Endothelial cell of umbilical vein (primary cell): ENCODE measurements around the gene HBQ1. TPM values are rescaled to one million over a fixed set of nuclear protein-coding genes. Genes with fewer than 3 reads are reported as not detected.
A peak's percentile ranks its signal among the peaks of the same experiment; 100 is the strongest.

Source experiments
- BruUV-seq: library from RNA; stranded (reverse); fragments of 400-500 nt; replicated peaks from 2 replicates; lab custom pipeline; 2021; lab: Mats Ljungman, UMichigan
- CTCF ChIA-PET: fragments of 300-600, 350-600 bp; sonication (Branson Sonifier 250); formaldehyde crosslinking; loops from one replicate; lab custom pipeline; 2021; ENCODE audit warnings: antibody characterized with exemption, inconsistent platforms; lab: Charles Lee
- POLR2A ChIA-PET: fragments of 300-600, 350-600 bp; sonication (Branson Sonifier 250); formaldehyde crosslinking; loops from one replicate; lab custom pipeline; 2021; ENCODE audit warnings: antibody characterized with exemption, inconsistent platforms; lab: Charles Lee
- DNase-seq: peaks from one replicate; pipeline ENCODE4 v3.0.0-alpha.2; 2011; ENCODE audit warnings: low read depth, low spot score
- FAIRE-seq: peaks from 2 replicates; lab custom pipeline; 2011; peaks lifted over from hg19 to GRCh38; lab: Jason Lieb, UNC
- H2AFZ ChIP-seq: 2 replicates; pipeline ENCODE4 v1.6.0; 2012; ENCODE audit warnings: low read depth, low read length, control low read depth, inconsistent platforms
- H3K27ac ChIP-seq: 2 replicates; pipeline ENCODE4 v1.5.1; 2011; ENCODE audit warnings: low read depth, mild to moderate bottlenecking, control low read depth, low read length, moderate library complexity; ENCODE audit not compliant: insufficient read depth
- H3K27me3 ChIP-seq, 2 experiments: 2 replicates each; pipeline versions ENCODE4 v1.6.0 to v1.6.1; 2011; ENCODE audit warnings: low read length in 2 of 2, mixed read lengths in 1 of 2; ENCODE audit not compliant: control insufficient read depth in 2 of 2, insufficient read depth in 2 of 2
- H3K36me3 ChIP-seq, 2 experiments: 2 replicates in 1 of 2; 3 replicates in 1 of 2; pipeline ENCODE4 v1.5.1; 2011; ENCODE audit warnings: low read length in 2 of 2, mild to moderate bottlenecking in 1 of 2, moderate library complexity in 1 of 2; ENCODE audit not compliant: control insufficient read depth in 2 of 2, insufficient read depth in 2 of 2; ENCODE audit errors: extremely low read depth in 1 of 2
- H3K4me1 ChIP-seq: 3 replicates; pipeline ENCODE4 v1.5.1; 2011; ENCODE audit warnings: mild to moderate bottlenecking, low read length; ENCODE audit not compliant: control insufficient read depth, insufficient read depth; ENCODE audit errors: extremely low read depth
- H3K4me2 ChIP-seq: 2 replicates; pipeline ENCODE4 v1.6.1; 2011; ENCODE audit warnings: low read length, control low read depth, mixed read lengths; ENCODE audit not compliant: insufficient read depth
- H3K4me3 ChIP-seq, 3 experiments: fragments of 200-600 bp in 1 of 3; sonication (generic), shearing (Covaris generic) in 1 of 3; replicated peaks in 1 of 3; 2 replicates each; pipeline ENCODE4 v1.5.1; 2011 to 2016; ENCODE audit warnings: control low read depth in 3 of 3, low read length in 3 of 3, mild to moderate bottlenecking in 2 of 3, inconsistent platforms in 1 of 3, low read depth in 1 of 3, moderate library complexity in 1 of 3; ENCODE audit not compliant: insufficient read depth in 1 of 3
- H3K79me2 ChIP-seq: 2 replicates; pipeline ENCODE4 v1.6.0; 2012; ENCODE audit warnings: low read length, inconsistent platforms; ENCODE audit not compliant: control insufficient read depth, insufficient read depth
- H3K9ac ChIP-seq: replicated peaks from 2 replicates; pipeline ENCODE3; 2011; ENCODE audit warnings: low read length, control low read depth; ENCODE audit not compliant: insufficient read depth; ENCODE audit errors: extremely low read depth
- H3K9me1 ChIP-seq: replicated peaks from 3 replicates; pipeline ENCODE4 v1.6.0; 2011; ENCODE audit warnings: mild to moderate bottlenecking, low read length; ENCODE audit not compliant: control insufficient read depth, insufficient read depth; ENCODE audit errors: extremely low read depth
- H3K9me3 ChIP-seq: replicated peaks from 2 replicates; pipeline ENCODE4 v1.5.1; 2012; ENCODE audit warnings: low read length, inconsistent platforms; ENCODE audit not compliant: control insufficient read depth, insufficient read depth
- H4K20me1 ChIP-seq: replicated peaks from 2 replicates; pipeline ENCODE3; 2011; ENCODE audit warnings: mild to moderate bottlenecking, low read length; ENCODE audit not compliant: control insufficient read depth, insufficient read depth; ENCODE audit errors: extremely low read depth
- EZH2 ChIP-seq: IDR thresholded peaks from 2 replicates; pipeline ENCODE4 v1.6.1; 2012; ENCODE audit warnings: borderline replicate concordance, low read depth, mild to moderate bottlenecking, moderate library complexity, low read length, inconsistent platforms; ENCODE audit not compliant: severe bottlenecking
- FOS ChIP-seq: IDR thresholded peaks from 2 replicates; pipeline ENCODE4 v1.6.1; 2011; ENCODE audit warnings: mild to moderate bottlenecking, low read length, moderate library complexity, borderline replicate concordance; ENCODE audit not compliant: insufficient read depth
- GATA2 ChIP-seq: IDR thresholded peaks from 2 replicates; pipeline ENCODE4 v1.7.0; 2011; ENCODE audit warnings: low read depth, mild to moderate bottlenecking, moderate library complexity, mixed read lengths, low read length; ENCODE audit not compliant: insufficient read length, insufficient read depth
- JUN ChIP-seq: IDR thresholded peaks from 2 replicates; pipeline ENCODE4 v1.6.1; 2011; ENCODE audit warnings: borderline replicate concordance, low read depth; ENCODE audit not compliant: insufficient read length, insufficient read depth
- MYC ChIP-seq: IDR thresholded peaks from one replicate; pipeline ENCODE4 v1.6.1; 2011; ENCODE audit warnings: mild to moderate bottlenecking, low read depth, low read length
- POLR2A ChIP-seq: IDR thresholded peaks from 2 replicates; pipeline ENCODE4 v1.6.1; 2012; ENCODE audit warnings: low read depth, mild to moderate bottlenecking, control low read depth, low read length
- POLR2AphosphoS5 ChIP-seq: IDR thresholded peaks from 2 replicates; pipeline ENCODE4 v1.6.1; 2012; ENCODE audit warnings: low read depth, mild to moderate bottlenecking, control low read depth, low read length, moderate library complexity; ENCODE audit not compliant: insufficient read depth
- dilution Hi-C: fragments of 300-500 bp; cut with MboI; formaldehyde crosslinking; loops from one replicate; pipeline ENCODE4 v1.15.0; 2019; ENCODE audit warnings: low sequenced_read_pairs; ENCODE audit not compliant: extremely low pct_ligation_motif_present
- intact Hi-C: fragments of 100-400 bp; cut with micrococcal nuclease; formaldehyde crosslinking; loops from one replicate; pipeline ENCODE4 v1.10.0; 2022
- polyA plus RNA-seq, 4 experiments: library from polyadenylated mRNA; depleted of rRNA in 3 of 4; stranded (reverse) in 3 of 4; unstranded in 1 of 4; fragments of >200 nt; gene quantifications; 2 replicates each; pipeline versions ENCODE4 v1.2.1 to v1.2.3, GENCODE V29; 2011 to 2012; ENCODE audit warnings: missing spikeins in 1 of 4
- total RNA-seq: library from RNA; stranded (reverse); gene quantifications from 2 replicates; pipeline ENCODE4 v1.2.3, GENCODE V29; 2021
- TF ChIP-seq, protein P1 (sequence below): IDR thresholded peaks from 2 replicates; pipeline ENCODE4 v1.6.1; 2011; ENCODE audit not compliant: insufficient read depth, insufficient read length
- TF ChIP-seq, protein P2 (sequence below), 2 donors: IDR thresholded peaks; 1 replicate in 1 of 2; 2 replicates in 1 of 2; pipeline ENCODE4 v1.5.1; 2011; ENCODE audit warnings: low read length in 2 of 2, mild to moderate bottlenecking in 2 of 2, moderate library complexity in 2 of 2, control low read depth in 1 of 2, inconsistent platforms in 1 of 2, low read depth in 1 of 2; ENCODE audit not compliant: insufficient read depth in 1 of 2; ENCODE audit errors: extremely low read depth in 1 of 2

HBQ1 gene
- total and polyA plus RNA-seq, 2 donors (not counting 3 experiments of a cell fraction or from before 2014, with no cell fraction given) = 0.75 TPM; not detected in 1

DNA sequence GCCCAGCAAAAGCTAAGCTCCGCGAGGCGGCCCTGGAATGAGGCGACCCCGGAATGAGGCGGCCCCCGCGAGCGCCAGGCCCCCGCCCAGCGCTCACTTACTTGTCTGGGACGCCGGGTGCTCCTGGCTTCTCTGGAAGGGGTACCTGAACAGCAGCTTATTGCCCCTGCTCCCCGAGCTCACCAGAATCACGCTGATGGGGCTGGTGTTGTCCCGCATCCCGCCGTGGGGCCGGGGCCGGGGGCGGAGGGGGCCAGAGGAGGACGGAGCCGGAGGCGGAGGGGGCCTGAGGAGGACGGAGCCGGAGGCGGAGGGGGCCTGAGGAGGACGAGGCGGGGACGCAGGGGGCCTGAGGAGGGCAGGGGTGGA lies 42.2 kb upstream of the HBQ1 start:
- Histone ChIP-seq H3K9me1 (no peaks in the 10 kb centered on the region), H3K27me3 (no peaks in the 10 kb centered on the region), H3K9me3 (no peaks in the 10 kb centered on the region), H3K9ac (peak overlapping the region; percentile 59), H3K27ac (peak overlapping the region; percentile 2), H2AFZ (peak overlapping the region; percentile 52), H3K79me2 (peaks cover 20% of the 10 kb centered on the region), H3K4me3 (peak overlapping the region; percentile 47 to 79 (median 65)), H3K4me2 (peak overlapping the region; percentile 40), H3K4me1 (peaks cover 3% of the 10 kb centered on the region), H4K20me1 (no peaks in the 10 kb centered on the region), H3K36me3 (no peaks in the 10 kb centered on the region)
- DNase-seq (peak; percentile 18), FAIRE-seq (no peak)
- dilution Hi-C loops = no loop called here
- ChIA-PET CTCF (interaction anchor here (1.0 to 2.6 kb wide), 4 partner anchors 19 to 72 kb away, joined by 3 to 16 read pairs (median 4); no protein-coding TSS in a partner anchor), POLR2A (no interaction called here)
- no TSS peak for BruUV-seq
- intact Hi-C loops = no loop called here
- no peak for TF ChIP-seq EZH2
- TF ChIP-seq FOS = no peak
- TF ChIP-seq, protein P1, sequence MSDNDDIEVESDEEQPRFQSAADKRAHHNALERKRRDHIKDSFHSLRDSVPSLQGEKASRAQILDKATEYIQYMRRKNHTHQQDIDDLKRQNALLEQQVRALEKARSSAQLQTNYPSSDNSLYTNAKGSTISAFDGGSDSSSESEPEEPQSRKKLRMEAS = no peak
- no peak for TF ChIP-seq GATA2
- no peak for TF ChIP-seq POLR2A
- TF ChIP-seq MYC = no peak
- no peak for TF ChIP-seq JUN
- TF ChIP-seq, protein P2, sequence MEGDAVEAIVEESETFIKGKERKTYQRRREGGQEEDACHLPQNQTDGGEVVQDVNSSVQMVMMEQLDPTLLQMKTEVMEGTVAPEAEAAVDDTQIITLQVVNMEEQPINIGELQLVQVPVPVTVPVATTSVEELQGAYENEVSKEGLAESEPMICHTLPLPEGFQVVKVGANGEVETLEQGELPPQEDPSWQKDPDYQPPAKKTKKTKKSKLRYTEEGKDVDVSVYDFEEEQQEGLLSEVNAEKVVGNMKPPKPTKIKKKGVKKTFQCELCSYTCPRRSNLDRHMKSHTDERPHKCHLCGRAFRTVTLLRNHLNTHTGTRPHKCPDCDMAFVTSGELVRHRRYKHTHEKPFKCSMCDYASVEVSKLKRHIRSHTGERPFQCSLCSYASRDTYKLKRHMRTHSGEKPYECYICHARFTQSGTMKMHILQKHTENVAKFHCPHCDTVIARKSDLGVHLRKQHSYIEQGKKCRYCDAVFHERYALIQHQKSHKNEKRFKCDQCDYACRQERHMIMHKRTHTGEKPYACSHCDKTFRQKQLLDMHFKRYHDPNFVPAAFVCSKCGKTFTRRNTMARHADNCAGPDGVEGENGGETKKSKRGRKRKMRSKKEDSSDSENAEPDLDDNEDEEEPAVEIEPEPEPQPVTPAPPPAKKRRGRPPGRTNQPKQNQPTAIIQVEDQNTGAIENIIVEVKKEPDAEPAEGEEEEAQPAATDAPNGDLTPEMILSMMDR (IDR thresholded peaks at IDR 0.05; ENCODE audit: extremely low read depth in 1 of 2, insufficient read depth in 1 of 2, low read depth in 1 of 2, low read length in 2 of 2) = no peak
- TF ChIP-seq POLR2AphosphoS5 = no peak
